Measurements from ENCODE around the gene CDC40.
"Not testable (repeated sequence)": the region's sequence is repeated elsewhere in the genome, so short reads cannot be mapped to it uniquely, and the experiment has no call there.

The CDC40 gene

DNA sequence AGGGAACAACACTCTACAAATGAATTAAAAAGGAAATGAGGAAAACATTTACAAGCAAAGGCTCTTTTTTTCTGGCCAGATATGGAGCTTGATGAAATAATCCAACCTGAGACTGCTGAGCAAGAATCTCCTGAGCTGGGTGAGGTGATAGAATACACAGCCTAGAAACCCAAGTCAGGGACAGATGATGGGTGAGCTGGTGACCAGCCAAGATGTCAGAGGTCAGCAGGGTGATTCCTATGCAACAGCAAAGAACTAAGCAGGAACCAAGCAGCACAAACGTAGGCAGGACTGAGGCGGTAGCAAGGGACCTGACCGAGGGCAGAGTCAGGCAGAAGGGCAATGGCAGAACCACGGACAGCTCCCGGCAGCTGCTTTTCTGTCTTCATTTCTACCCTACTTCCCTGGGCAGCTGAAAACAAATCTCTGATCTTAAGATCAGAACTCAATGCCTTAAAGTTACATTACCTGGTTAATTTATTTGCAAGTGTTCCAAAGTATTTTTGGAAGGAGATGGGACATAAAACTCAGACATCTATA, 75.1 kb downstream of the CDC40 start:
- Mint-ChIP-seq H3K27ac (ENCODE audit: low read depth) (no peak overlapping the region), H3K36me3 (ENCODE audit: insufficient read depth) (no peaks in the 10 kb centered on the region), H3K27me3 (peaks cover 28% of the 10 kb centered on the region), H3K9me3 (peaks cover 9% of the 10 kb centered on the region), H3K4me1 (no peaks in the 10 kb centered on the region), H3K4me3 (no peak overlapping the region)
- ATAC-seq (replicated peaks; ENCODE audit: extremely low read depth, poor library complexity, severe bottlenecking) (no peak), DNase-seq (ENCODE audit: low spot score in 2 of 2) (no peak)

DNA sequence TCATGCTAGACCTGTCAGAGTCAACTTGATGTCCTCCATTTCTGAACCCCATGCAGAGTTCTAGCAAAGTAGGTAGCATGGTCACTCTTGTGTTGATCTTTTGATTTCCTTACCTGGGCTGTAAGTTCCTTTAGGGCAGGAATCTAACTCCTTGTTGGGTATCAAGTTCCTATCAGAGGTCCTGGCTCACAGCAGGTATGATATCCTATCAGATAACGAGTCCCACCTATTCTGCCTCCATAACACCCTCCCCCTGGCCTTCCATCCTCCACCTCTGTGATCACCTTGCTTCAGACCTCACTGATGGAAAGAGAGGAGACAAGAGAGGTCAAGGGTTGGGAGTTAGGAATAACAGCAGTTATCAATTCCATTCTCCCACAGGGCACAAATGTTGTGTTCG, 76.1 kb downstream of the CDC40 start:
- Mint-ChIP-seq H3K4me3 (no peak overlapping the region), H3K27ac (ENCODE audit: low read depth) (no peak overlapping the region), H3K36me3 (ENCODE audit: insufficient read depth) (no peaks in the 10 kb centered on the region), H3K9me3 (peaks cover 5% of the 10 kb centered on the region), H3K27me3 (peaks cover 33% of the 10 kb centered on the region), H3K4me1 (no peaks in the 10 kb centered on the region)
- ATAC-seq (replicated peaks; ENCODE audit: extremely low read depth, poor library complexity, severe bottlenecking) (no peak), DNase-seq (ENCODE audit: low spot score in 2 of 2) (no peak)

DNA sequence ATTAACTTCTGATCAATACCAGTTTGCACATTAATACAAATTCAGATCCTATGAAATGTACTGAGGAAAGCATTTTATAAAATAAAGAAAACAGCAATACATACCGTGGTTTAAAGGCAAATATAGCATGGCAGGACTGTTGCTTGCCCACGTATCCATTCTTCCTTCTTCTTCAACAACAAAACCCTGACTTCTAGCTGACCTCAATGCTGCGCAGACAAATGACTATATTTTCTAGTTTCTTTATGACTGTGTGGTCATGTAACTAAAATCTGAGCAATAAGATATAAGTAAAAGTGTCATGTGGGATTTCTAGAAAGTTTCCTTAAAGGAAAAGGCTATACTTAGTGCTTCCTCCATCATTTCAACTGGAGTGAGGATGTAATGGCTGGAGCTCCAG, 85.0 kb downstream of the CDC40 start:
- Mint-ChIP-seq H3K9me3 (peaks cover 1% of the 10 kb centered on the region), H3K27me3 (peaks cover 5% of the 10 kb centered on the region), H3K4me3 (no peak overlapping the region), H3K27ac (ENCODE audit: low read depth) (no peak overlapping the region), H3K36me3 (ENCODE audit: insufficient read depth) (no peaks in the 10 kb centered on the region), H3K4me1 (no peaks in the 10 kb centered on the region)
- DNase-seq (ENCODE audit: low spot score in 2 of 2), result no peak
- no peak for ATAC-seq (replicated peaks; ENCODE audit: extremely low read depth, poor library complexity, severe bottlenecking)

DNA sequence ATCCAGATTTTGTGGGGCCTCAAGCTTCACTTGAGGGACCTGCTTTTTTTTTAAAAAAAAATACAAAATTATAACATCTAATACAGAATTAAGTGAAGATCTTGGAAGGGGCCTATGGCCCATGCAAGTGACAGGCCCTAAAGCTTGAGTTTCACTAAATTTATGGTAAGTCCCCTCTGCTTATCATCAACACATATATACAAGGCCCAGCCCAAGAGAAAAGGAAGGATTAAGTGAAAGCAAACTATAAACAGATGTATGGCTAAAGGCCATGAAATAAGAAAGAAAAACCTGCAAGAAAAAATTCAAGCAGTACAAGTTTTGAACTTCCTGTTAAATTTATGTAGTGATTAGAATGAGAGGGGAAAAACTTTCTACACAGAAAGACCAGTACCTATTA, 86.8 kb downstream of the CDC40 start:
- Mint-ChIP-seq H3K36me3 (ENCODE audit: insufficient read depth) (no peaks in the 10 kb centered on the region), H3K4me1 (no peaks in the 10 kb centered on the region), H3K27ac (ENCODE audit: low read depth) (no peak overlapping the region), H3K9me3 (no peaks in the 10 kb centered on the region), H3K27me3 (no peaks in the 10 kb centered on the region), H3K4me3 (no peak overlapping the region)
- DNase-seq (ENCODE audit: low spot score in 2 of 2), result no peak
- no peak for ATAC-seq (replicated peaks; ENCODE audit: extremely low read depth, poor library complexity, severe bottlenecking)

DNA sequence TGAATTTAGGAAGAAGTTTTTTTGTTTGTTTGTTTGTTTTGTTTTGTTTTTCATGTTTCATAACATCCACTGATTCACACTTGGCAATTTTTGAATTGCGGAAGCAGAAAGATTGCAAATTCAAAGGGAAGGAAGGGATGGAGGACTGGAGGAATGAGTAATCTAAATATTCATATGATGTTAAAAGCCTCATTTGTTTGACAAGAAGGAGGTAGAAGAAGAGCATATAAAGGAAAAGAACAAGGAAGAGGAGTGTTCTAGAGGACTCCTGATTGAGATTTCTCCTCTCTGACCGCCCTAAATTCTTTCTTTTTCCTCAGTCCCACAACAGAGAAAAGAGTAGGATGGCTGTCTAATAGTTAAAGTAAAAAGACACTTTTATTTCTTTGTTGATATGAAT, 89.4 kb downstream of the CDC40 start:
- Mint-ChIP-seq H3K9me3 (no peaks in the 10 kb centered on the region), H3K4me1 (no peaks in the 10 kb centered on the region), H3K4me3 (no peak overlapping the region), H3K27ac (ENCODE audit: low read depth) (no peak overlapping the region), H3K27me3 (peaks cover 10% of the 10 kb centered on the region), H3K36me3 (ENCODE audit: insufficient read depth) (no peaks in the 10 kb centered on the region)
- ATAC-seq (replicated peaks; ENCODE audit: extremely low read depth, poor library complexity, severe bottlenecking) (no peak), DNase-seq (ENCODE audit: low spot score in 2 of 2) (no peak)

DNA sequence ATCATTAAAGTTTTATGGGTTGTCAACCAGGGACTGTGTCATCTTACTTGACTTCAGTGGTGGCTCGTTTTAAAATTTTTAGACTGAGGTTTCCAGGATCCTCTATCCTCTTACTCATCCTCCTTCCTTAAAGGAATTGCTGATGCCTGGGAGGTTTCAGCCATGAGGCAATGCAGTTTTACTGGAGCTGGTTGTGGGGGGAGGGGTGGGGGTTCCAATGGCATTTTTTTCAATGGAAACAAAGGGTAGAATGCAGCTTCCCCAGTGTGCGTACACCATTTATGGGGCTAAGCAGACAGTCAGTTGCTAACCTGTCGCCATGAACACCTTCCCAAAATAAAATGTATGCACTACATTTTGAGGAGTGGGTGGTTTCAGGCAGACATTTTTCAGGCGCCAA, 89.9 kb downstream of the CDC40 start:
- H3K4me1 Mint-ChIP-seq, result no peaks in the 10 kb centered on the region
- ATAC-seq (replicated peaks; ENCODE audit: extremely low read depth, poor library complexity, severe bottlenecking) (no peak), DNase-seq (ENCODE audit: low spot score in 2 of 2) (no peak)
- H3K9me3 Mint-ChIP-seq, result no peaks in the 10 kb centered on the region
- peaks cover 15% of the 10 kb centered on the region for H3K27me3 Mint-ChIP-seq
- H3K36me3 Mint-ChIP-seq (ENCODE audit: insufficient read depth), result no peaks in the 10 kb centered on the region
- H3K4me3 Mint-ChIP-seq, result no peak overlapping the region
- H3K27ac Mint-ChIP-seq (ENCODE audit: low read depth), result no peak overlapping the region

DNA sequence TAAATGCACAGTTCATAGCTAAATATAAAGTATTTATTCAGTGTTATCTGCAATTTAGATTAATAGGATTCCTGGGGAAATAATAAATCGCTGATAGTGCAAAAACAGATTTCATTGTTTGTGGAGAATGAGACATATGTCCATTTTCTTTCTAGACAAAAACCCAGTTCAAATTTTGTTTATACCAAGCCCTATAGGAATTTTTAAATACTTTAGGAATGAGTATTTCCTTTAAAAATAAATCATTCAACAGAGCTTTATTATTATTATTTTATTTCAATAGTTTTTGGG, 91.5 kb downstream of the CDC40 start:
- H3K9me3 Mint-ChIP-seq, result no peaks in the 10 kb centered on the region
- no peaks in the 10 kb centered on the region for H3K36me3 Mint-ChIP-seq (ENCODE audit: insufficient read depth)
- ATAC-seq (replicated peaks; ENCODE audit: extremely low read depth, poor library complexity, severe bottlenecking) (no peak), DNase-seq (ENCODE audit: low spot score in 2 of 2) (no peak)
- H3K4me3 Mint-ChIP-seq, result no peak overlapping the region
- H3K27ac Mint-ChIP-seq (ENCODE audit: low read depth), result no peak overlapping the region
- H3K4me1 Mint-ChIP-seq, result no peaks in the 10 kb centered on the region
- peaks cover 21% of the 10 kb centered on the region for H3K27me3 Mint-ChIP-seq

DNA sequence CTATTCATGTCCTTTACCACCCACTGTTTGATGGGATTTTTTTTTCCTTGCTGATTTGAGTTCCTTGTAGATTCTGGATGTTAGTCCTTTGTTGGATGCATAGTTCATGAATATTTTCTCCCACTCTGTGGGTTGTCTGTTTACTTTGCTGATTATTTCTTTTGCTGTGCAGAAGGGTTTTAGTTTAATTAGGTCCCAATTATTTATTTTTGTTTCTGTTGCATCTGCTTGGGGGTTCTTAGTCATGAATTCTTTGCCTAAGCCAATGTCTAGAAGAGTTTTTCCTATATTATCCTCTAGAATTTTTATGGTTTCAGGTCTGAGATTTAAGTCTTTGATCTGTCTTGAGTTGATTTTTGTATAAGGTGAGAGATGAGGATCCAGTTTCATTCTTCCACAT, 92.6 kb downstream of the CDC40 start:
- not testable (repeated sequence) for ATAC-seq (replicated peaks; ENCODE audit: extremely low read depth, poor library complexity, severe bottlenecking); H3K4me3 Mint-ChIP-seq; H3K9me3 Mint-ChIP-seq; DNase-seq (ENCODE audit: low spot score in 2 of 2); H3K4me1 Mint-ChIP-seq; H3K36me3 Mint-ChIP-seq (ENCODE audit: insufficient read depth); H3K27ac Mint-ChIP-seq (ENCODE audit: low read depth)
- H3K27me3 Mint-ChIP-seq, result peaks cover 21% of the 10 kb centered on the region

DNA sequence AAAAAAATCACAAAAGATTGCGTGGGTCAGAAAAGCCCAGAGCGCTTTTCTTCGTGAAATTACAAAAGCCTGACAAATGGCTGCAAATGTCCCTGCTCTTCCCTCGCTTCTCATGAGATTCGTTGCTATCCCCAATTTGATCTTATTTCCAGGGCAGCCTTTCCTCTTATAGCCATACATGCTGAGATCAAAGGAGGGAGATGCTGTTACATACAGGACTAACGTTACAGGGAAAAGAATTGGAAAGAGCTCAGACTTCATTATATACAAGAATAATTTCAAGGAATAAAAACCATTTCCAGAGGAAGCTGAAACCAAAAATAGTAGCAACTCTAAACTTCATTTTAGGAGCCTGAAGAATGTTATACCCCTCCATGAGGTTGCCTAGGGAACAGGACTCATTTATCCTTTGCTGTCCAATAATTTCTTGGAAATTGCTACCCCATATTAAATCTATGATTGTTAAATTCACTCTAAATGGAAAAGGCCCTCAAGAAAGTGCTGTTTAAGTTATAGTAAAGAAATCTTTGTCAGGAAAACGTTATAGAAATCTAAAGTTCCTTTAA, 97.0 kb downstream of the CDC40 start:
- Mint-ChIP-seq H3K36me3 (ENCODE audit: insufficient read depth) (no peaks in the 10 kb centered on the region), H3K4me1 (no peaks in the 10 kb centered on the region), H3K27me3 (peaks cover 21% of the 10 kb centered on the region), H3K4me3 (no peak overlapping the region), H3K27ac (ENCODE audit: low read depth) (no peak overlapping the region), H3K9me3 (no peaks in the 10 kb centered on the region)
- DNase-seq (ENCODE audit: low spot score in 2 of 2) (no peak), ATAC-seq (replicated peaks; ENCODE audit: extremely low read depth, poor library complexity, severe bottlenecking) (no peak)

Data from central memory CD8-positive, alpha-beta T cell (primary cell).